Prostate gland (tissue), 2 donors: ENCODE measurements around the gene SCG5. TPM values are rescaled to one million over a fixed set of nuclear protein-coding genes. Genes with fewer than 3 reads are reported as not detected.

Experiments used
- DNase-seq: peaks from one replicate; pipeline ENCODE4 v3.0.0-alpha.2; 2019; ENCODE audit warnings: low spot score
- H3K27ac ChIP-seq, 2 donors: fragments of 200-600 bp; sonication (generic); 2 replicates each; pipeline ENCODE4 v1.5.1; 2017 to 2019
- H3K27me3 ChIP-seq: fragments of 200-600 bp; sonication (generic); replicated peaks from 2 replicates; pipeline ENCODE4 v1.5.1; 2019; ENCODE audit not compliant: insufficient read depth
- H3K36me3 ChIP-seq, 2 donors: fragments of 200-600 bp; sonication (generic); 1 replicate in 1 of 2; 2 replicates in 1 of 2; pipeline versions ENCODE4 v1.5.1 to v1.8.1; 2017 to 2019
- H3K4me1 ChIP-seq: fragments of 200-600 bp; sonication (generic); replicated peaks from 2 replicates; pipeline ENCODE4 v1.5.1; 2019
- H3K4me3 ChIP-seq, 2 donors: fragments of 200-600 bp; sonication (generic); 2 replicates each; pipeline ENCODE4 v1.5.1; 2017 to 2019
- H3K9me3 ChIP-seq: fragments of 200-600 bp; sonication (generic); 2 replicates; pipeline ENCODE4 v1.5.1; 2017
- CTCF ChIP-seq, 4 experiments: fragments of 200-600 bp in 2 of 4; fragments of 450-650 bp in 2 of 4; sonication (generic) in 2 of 4; IDR thresholded peaks; 1 replicate in 3 of 4; 2 replicates in 1 of 4; pipeline ENCODE4 v1.5.1; 2016 to 2019; ENCODE audit warnings: antibody characterized with exemption in 4 of 4, mild to moderate bottlenecking in 2 of 4, moderate library complexity in 2 of 4
- POLR2A ChIP-seq: fragments of 450-650 bp; IDR thresholded peaks from one replicate; pipeline ENCODE4 v1.6.1; 2016; ENCODE audit warnings: antibody characterized with exemption, mild to moderate bottlenecking
- POLR2AphosphoS5 ChIP-seq: sonication (generic); formaldehyde crosslinking; IDR thresholded peaks from one replicate; pipeline ENCODE4 v1.6.1; 2017; ENCODE audit warnings: antibody characterized with exemption
- WGBS: methylation state at CpG from one replicate; pipeline ENCODE4 v1.1.5; 2018; 5-methylcytosine and 5-hydroxymethylcytosine counted together
- intact Hi-C: fragments of 100-400 bp; cut with DNase I; formaldehyde crosslinking; loops from one replicate; pipeline ENCODE4 v1.14.2; 2022
- total RNA-seq, 2 donors: library from RNA; depleted of rRNA; stranded (reverse); fragments of >200 nt; gene quantifications; one replicate each; pipeline ENCODE4 v1.1.0, GENCODE V29; 2016

The SCG5 gene
- total RNA-seq, 2 donors from 2014 or later, result 0.96 to 4.2 TPM

- Histone ChIP-seq H3K4me1 (no peaks in the 10 kb centered on the region), H3K36me3 (no peaks in the 10 kb centered on the region), H3K27me3 (peaks cover 4% of the 10 kb centered on the region), H3K27ac (no peak overlapping the region), H3K4me3 (no peak overlapping the region), H3K9me3 (no peaks in the 10 kb centered on the region)
- intact Hi-C loops, result no loop called here
- no peak for TF ChIP-seq POLR2A
- no peak for TF ChIP-seq POLR2AphosphoS5
- TF ChIP-seq CTCF (IDR thresholded peaks at IDR 0.05), result no peak
- no peak for DNase-seq
- WGBS, result 94% methylated on average over 8 of the region's 8 CpGs
Observed at GRCh38 chr15:32636908-32637567, 4.5 kb upstream of the SCG5 start.

GRCh38 chr15:32637704-32638103 is 3.8 kb upstream of the SCG5 start:
- Histone ChIP-seq H3K27ac (no peak overlapping the region), H3K9me3 (no peaks in the 10 kb centered on the region), H3K4me1 (no peaks in the 10 kb centered on the region), H3K4me3 (no peak overlapping the region), H3K36me3 (no peaks in the 10 kb centered on the region), H3K27me3 (peaks cover 4% of the 10 kb centered on the region)
- DNase-seq, result no peak
- intact Hi-C loops, result no loop called here
- no peak for TF ChIP-seq POLR2AphosphoS5
- TF ChIP-seq CTCF (IDR thresholded peaks at IDR 0.05), result no peak
- no peak for TF ChIP-seq POLR2A
- 100% methylated on average over 1 of the region's 1 CpG for WGBS

- H3K4me3 ChIP-seq, result no peak overlapping the region
- H3K27ac ChIP-seq, result no peak overlapping the region
- TF ChIP-seq POLR2A (no peak), CTCF (IDR thresholded peaks at IDR 0.05) (no peak), POLR2AphosphoS5 (no peak)
- H3K4me1 ChIP-seq, result no peaks in the 10 kb centered on the region
- H3K36me3 ChIP-seq, result no peaks in the 10 kb centered on the region
- 72% methylated on average over 5 of the region's 5 CpGs for WGBS
- no peak for DNase-seq
- H3K27me3 ChIP-seq, result peaks cover 4% of the 10 kb centered on the region
- H3K9me3 ChIP-seq, result no peaks in the 10 kb centered on the region
- intact Hi-C loops, result no loop called here
Observed at GRCh38 chr15:32642667-32643435, 1.3 kb downstream of the SCG5 start.

- intact Hi-C loops, result no loop called here
- Histone ChIP-seq H3K4me3 (no peak overlapping the region), H3K27ac (no peak overlapping the region), H3K36me3 (no peaks in the 10 kb centered on the region), H3K27me3 (peaks cover 4% of the 10 kb centered on the region), H3K9me3 (no peaks in the 10 kb centered on the region), H3K4me1 (no peaks in the 10 kb centered on the region)
- 64% methylated on average over 1 of the region's 1 CpG for WGBS
- DNase-seq, result no peak
- TF ChIP-seq POLR2AphosphoS5, result no peak
- TF ChIP-seq POLR2A, result no peak
- TF ChIP-seq CTCF (IDR thresholded peaks at IDR 0.05), result no peak
Observed at GRCh38 chr15:32643907-32644445, 2.5 kb downstream of the SCG5 start.
